Pancreas (tissue), 10 donors: ENCODE results near the gene RAX2. TPM values are rescaled to one million over a fixed set of nuclear protein-coding genes. Genes with fewer than 3 reads are reported as not detected.

Experiments
- ATAC-seq, 4 donors: fragments of 200-7000 bp; cut with Tn5 transposase; one replicate each; pipeline versions ENCODE4 v1.8.0 to v1.9.1; 2020; ENCODE audit warnings: mild to moderate bottlenecking in 4 of 4, moderate library complexity in 4 of 4
- DNase-seq, 6 donors: peaks; one replicate each; pipeline ENCODE4 v3.0.0-alpha.2; 2020
- FAIRE-seq: peaks from 2 replicates; lab custom pipeline; 2012; peaks lifted over from hg19 to GRCh38; lab: Jason Lieb, UNC
- H3K27ac ChIP-seq, 4 donors: fragments of 200-600 bp; sonication (generic); 1 replicate in 3 of 4; 2 replicates in 1 of 4; pipeline versions ENCODE4 v1.5.0 to v1.8.0; 2020
- H3K27me3 ChIP-seq, 4 donors: fragments of 200-600 bp; one replicate each; pipeline ENCODE4 v1.8.0; 2021
- H3K36me3 ChIP-seq, 3 donors: fragments of 200-600 bp; sonication (generic) in 1 of 3; one replicate each; pipeline versions ENCODE4 v1.5.0 to v1.8.0; 2020 to 2021
- H3K4me1 ChIP-seq, 3 donors: fragments of 200-600 bp; one replicate each; pipeline ENCODE4 v1.8.0; 2021
- H3K4me3 ChIP-seq, 4 donors: fragments of 200-600 bp; sonication (generic) in 2 of 4; one replicate each; pipeline versions ENCODE4 v1.5.0 to v1.8.0; 2020 to 2021
- H3K9me3 ChIP-seq, 4 donors: fragments of 200-600 bp; one replicate each; pipeline ENCODE4 v1.8.0; 2021
- WGBS, 2 donors: extraction: QIAGEN DNeasy Blood & Tissue Kit; methylation state at CpG; one replicate each; pipeline ENCODE4 v1.1.7; 2013; 5-methylcytosine and 5-hydroxymethylcytosine counted together
- intact Hi-C, 3 donors: fragments of 100-400 bp; cut with DNase I; formaldehyde crosslinking; loops; one replicate each; pipeline versions ENCODE4 v1.11.1 to v1.14.2; 2022
- polyA plus RNA-seq, 2 donors: library from polyadenylated mRNA; stranded (reverse); fragments of 200-250 nt; gene quantifications; one replicate each; pipeline ENCODE4 v1.2.3, GENCODE V29; 2013
- total RNA-seq, 6 donors: library from RNA; stranded (reverse); fragmentation: NEBNext Ultra II Directional in 4 of 6; extraction: Animal tissue kit (Norgen Biotek cat#: 25700) in 4 of 6; gene quantifications; one replicate each; pipeline versions ENCODE4 v1.2.1 to v1.2.4, GENCODE V29; 2021 to 2023
- TF ChIP-seq, protein P1 (sequence below), 4 donors: fragments of 200-600 bp; sonication (generic) in 3 of 4; IDR thresholded peaks; one replicate each; pipeline versions ENCODE4 v1.5.0 to v1.8.0; 2021; ENCODE audit warnings: antibody characterized with exemption in 4 of 4
- donor health status: healthy with polysubstance abuse.
- donor health status: DM: no; HTN: no; CAD: no; lungs with moderate emphysema.
- donor health status: DM: no; HTN: no; CAD: no.
- donor health status: control.
- donor health status: control.
- donor health status: Bipolar disorder and iron deficiency.
- donor health status: DM: yes; HTN: yes; CAD: no.
- donor health status: DM: no; HTN: no; CAD: no.
- donor health status: DM: no; HTN: no; CAD: no.
- donor health status: DM: yes; HTN: yes; CAD: no.

Gene RAX2
- total and polyA plus RNA-seq, 8 donors: not detected

DNA sequence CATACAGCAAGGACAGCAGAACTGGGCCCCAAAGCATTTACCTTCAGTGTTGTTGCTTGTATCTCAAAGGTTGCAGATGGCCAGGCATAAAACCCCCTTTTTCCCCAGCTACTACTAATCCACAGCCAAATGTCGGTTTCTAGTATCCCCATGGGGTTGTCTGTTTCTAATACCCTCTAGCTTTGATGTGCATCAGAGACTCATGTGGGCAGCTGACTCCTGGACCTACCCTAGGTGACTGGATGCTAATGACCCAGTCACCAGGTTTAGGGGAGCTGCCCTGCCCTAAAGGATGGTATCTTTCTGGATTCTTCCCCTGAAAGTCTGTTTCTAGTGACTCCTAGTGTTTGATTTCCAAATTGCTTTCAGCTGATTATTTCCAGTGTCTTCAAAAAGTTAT lies 39.9 kb downstream of the RAX2 start:
- Histone ChIP-seq H3K9me3 (no peaks in the 10 kb centered on the region), H3K27ac (no peak overlapping the region), H3K36me3 (peaks cover 0 to 11% (median 0%) of the 10 kb centered on the region in 3 donors), H3K4me3 (no peak overlapping the region), H3K27me3 (no peaks in the 10 kb centered on the region), H3K4me1 (no peaks in the 10 kb centered on the region)
- ATAC-seq: no peak
- FAIRE-seq: no peak
- TF ChIP-seq, protein P1, sequence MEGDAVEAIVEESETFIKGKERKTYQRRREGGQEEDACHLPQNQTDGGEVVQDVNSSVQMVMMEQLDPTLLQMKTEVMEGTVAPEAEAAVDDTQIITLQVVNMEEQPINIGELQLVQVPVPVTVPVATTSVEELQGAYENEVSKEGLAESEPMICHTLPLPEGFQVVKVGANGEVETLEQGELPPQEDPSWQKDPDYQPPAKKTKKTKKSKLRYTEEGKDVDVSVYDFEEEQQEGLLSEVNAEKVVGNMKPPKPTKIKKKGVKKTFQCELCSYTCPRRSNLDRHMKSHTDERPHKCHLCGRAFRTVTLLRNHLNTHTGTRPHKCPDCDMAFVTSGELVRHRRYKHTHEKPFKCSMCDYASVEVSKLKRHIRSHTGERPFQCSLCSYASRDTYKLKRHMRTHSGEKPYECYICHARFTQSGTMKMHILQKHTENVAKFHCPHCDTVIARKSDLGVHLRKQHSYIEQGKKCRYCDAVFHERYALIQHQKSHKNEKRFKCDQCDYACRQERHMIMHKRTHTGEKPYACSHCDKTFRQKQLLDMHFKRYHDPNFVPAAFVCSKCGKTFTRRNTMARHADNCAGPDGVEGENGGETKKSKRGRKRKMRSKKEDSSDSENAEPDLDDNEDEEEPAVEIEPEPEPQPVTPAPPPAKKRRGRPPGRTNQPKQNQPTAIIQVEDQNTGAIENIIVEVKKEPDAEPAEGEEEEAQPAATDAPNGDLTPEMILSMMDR (IDR thresholded peaks at IDR 0.05): no peak
- intact Hi-C loops: no loop called here
- no peak for DNase-seq
- WGBS, 2 donors: 89 to 98% methylated on average over 1 of the region's 1 CpG

DNA sequence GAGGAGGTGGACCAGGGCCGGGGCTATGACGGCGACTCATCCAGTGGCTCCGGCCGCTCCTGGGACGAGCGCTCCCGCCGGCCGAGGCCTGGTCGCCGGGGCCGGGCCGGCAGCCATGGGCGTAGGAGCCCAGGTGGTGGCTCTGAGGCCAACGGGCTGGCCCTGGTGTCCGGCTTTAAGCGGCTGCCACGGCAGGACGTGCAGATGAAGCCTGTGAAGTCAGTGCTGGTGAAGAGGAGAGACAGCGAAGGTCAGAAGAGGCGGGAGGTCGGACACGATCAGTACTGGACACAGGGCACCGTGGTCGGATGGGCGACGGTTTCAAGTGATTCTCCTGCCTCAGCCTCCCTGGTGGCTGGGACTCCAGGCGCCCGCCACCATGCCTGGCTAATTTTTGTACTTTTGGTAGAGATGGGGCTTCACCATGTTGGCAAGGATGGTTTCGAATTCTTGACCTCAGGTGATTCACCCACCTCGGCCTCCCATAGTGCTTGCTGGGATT lies 41.5 kb downstream of the RAX2 start:
- WGBS, 2 donors: 96 to 98% methylated on average over 23 to 32 of the region's 32 CpGs
- Histone ChIP-seq H3K27ac (no peak overlapping the region), H3K9me3 (no peaks in the 10 kb centered on the region), H3K27me3 (no peaks in the 10 kb centered on the region), H3K4me3 (no peak overlapping the region), H3K4me1 (peaks cover 0 to 4% (median 3%) of the 10 kb centered on the region in 3 donors), H3K36me3 (peaks cover 0 to 6% (median 0%) of the 10 kb centered on the region in 3 donors)
- FAIRE-seq (no peak), ATAC-seq (no peak), DNase-seq (no peak)
- intact Hi-C loops: no loop called here
- TF ChIP-seq, protein P1 (IDR thresholded peaks at IDR 0.05): no peak

DNA sequence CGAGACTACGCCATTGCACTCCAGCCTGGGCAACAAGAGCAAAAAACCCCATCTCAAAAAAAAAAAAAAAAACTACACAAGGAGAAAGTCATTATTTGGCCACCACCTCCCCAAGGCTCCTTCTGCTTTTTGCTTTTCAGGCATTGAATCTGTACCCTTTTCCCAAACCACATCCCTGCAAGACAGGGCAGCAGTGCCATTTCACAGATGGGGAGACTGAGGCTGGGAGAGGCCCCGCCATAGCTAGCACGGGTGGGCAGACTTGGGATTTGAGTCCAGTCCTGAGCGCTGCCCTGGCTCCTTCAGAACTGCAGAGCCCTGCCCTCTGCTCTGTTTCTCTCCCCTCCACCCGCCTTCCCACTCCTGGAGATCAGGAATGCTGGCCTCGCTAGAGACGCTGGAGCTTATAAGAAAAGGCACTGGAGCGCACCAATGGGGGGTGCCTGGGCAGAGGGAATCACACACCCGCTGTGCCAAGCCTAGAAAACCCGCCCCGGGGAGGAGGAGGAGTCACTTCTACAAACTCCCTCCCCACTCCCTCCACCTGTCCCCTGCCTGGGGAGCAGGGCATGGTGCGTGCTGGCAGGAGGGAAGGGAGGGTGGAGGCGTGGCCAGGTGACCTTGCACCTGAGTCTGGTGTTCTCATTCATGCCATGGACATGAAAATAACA lies 46.3 kb downstream of the RAX2 start:
- DNase-seq: peak; percentile 80 to 95 (median 92)
- Histone ChIP-seq H3K27me3 (no peaks in the 10 kb centered on the region), H3K9me3 (no peaks in the 10 kb centered on the region), H3K4me1 (peaks cover 0 to 8% (median 4%) of the 10 kb centered on the region in 3 donors), H3K36me3 (no peaks in the 10 kb centered on the region), H3K27ac (peak overlapping the region in 2 of 4 donors; percentile 37 to 44), H3K4me3 (no peak overlapping the region)
- 15 to 23% methylated on average over 13 to 14 of the region's 14 CpGs for WGBS, 2 donors
- TF ChIP-seq, protein P1 (IDR thresholded peaks at IDR 0.05): no peak
- FAIRE-seq: no peak
- intact Hi-C loops: no loop called here
- ATAC-seq: peak; percentile 71 to 84 (median 82)

DNA sequence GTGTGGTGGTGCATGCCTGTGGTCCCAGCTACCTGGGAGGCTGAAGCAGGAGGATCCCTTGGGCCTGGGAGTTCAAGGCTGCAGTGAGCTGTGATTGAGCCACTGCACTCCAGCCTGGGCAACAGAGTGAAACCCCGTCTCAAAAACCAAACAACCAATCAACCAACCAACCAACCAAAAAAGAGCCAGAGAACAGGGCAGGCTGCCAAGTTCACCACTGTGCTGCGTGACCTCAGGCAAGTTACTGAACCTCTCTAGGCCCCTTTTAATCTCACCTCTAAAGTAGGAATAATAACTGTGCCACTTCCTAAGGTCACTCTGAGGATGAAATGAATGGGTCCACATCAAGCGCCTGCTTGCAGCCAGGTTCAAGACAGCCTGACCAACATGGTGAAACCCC lies 46.9 kb downstream of the RAX2 start:
- WGBS, 2 donors: 67 to 72% methylated on average over 3 of the region's 3 CpGs
- DNase-seq: no peak
- Histone ChIP-seq H3K27ac (no peak overlapping the region), H3K36me3 (no peaks in the 10 kb centered on the region), H3K9me3 (no peaks in the 10 kb centered on the region), H3K27me3 (no peaks in the 10 kb centered on the region), H3K4me3 (no peak overlapping the region), H3K4me1 (peaks cover 0 to 10% (median 4%) of the 10 kb centered on the region in 3 donors)
- intact Hi-C loops: no loop called here
- TF ChIP-seq, protein P1 (IDR thresholded peaks at IDR 0.05): no peak
- no peak for ATAC-seq
- FAIRE-seq: no peak

DNA sequence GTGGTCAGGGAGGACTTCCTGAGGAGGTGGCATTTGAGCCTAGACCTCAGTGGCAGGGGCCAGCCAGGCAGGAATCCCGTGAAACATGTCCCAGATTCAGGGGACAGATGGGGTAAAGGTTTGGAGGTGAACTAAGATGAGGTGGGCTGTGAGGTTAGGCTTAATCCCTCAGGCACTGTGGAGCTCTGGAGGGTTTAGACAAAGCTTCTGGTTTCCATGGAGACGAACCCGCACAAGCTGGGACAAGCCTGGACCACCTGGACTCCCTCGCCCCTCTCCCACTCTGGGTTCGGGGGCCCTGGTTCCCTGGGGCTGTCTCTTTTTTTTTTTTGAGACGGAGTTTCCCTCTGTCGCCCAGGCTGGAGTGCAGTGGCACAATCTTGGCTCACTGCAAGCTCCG lies 48.1 kb downstream of the RAX2 start:
- DNase-seq (no peak), FAIRE-seq (no peak), ATAC-seq (no peak)
- intact Hi-C loops: no loop called here
- Histone ChIP-seq H3K27me3 (no peaks in the 10 kb centered on the region), H3K9me3 (no peaks in the 10 kb centered on the region), H3K27ac (no peak overlapping the region), H3K4me3 (no peak overlapping the region), H3K4me1 (peaks cover 0 to 10% (median 4%) of the 10 kb centered on the region in 3 donors), H3K36me3 (no peaks in the 10 kb centered on the region)
- TF ChIP-seq, protein P1 (IDR thresholded peaks at IDR 0.05): no peak
- WGBS, 2 donors: 76 to 83% methylated on average over 5 to 8 of the region's 8 CpGs
